Measurements from ENCODE around the gene PCLO.

The PCLO gene

GRCh38 chr7:83054472-83054871, 108.2 kb downstream of the PCLO start:
- TF ChIP-seq, protein P1, sequence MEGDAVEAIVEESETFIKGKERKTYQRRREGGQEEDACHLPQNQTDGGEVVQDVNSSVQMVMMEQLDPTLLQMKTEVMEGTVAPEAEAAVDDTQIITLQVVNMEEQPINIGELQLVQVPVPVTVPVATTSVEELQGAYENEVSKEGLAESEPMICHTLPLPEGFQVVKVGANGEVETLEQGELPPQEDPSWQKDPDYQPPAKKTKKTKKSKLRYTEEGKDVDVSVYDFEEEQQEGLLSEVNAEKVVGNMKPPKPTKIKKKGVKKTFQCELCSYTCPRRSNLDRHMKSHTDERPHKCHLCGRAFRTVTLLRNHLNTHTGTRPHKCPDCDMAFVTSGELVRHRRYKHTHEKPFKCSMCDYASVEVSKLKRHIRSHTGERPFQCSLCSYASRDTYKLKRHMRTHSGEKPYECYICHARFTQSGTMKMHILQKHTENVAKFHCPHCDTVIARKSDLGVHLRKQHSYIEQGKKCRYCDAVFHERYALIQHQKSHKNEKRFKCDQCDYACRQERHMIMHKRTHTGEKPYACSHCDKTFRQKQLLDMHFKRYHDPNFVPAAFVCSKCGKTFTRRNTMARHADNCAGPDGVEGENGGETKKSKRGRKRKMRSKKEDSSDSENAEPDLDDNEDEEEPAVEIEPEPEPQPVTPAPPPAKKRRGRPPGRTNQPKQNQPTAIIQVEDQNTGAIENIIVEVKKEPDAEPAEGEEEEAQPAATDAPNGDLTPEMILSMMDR (IDR thresholded peaks at IDR 0.05; ENCODE audit: low read depth, low read length), result no peak
- Histone ChIP-seq H3K9me3 (no peaks in the 10 kb centered on the region), H3K27me3 (no peaks in the 10 kb centered on the region), H3K36me3 (no peaks in the 10 kb centered on the region), H3K4me3 (ENCODE audit: low read depth, low read length) (no peak overlapping the region), H3K4me1 (peaks cover 1% of the 10 kb centered on the region; the same call in 1 of the 2 replicates)
- no peak for DNase-seq

DNA sequence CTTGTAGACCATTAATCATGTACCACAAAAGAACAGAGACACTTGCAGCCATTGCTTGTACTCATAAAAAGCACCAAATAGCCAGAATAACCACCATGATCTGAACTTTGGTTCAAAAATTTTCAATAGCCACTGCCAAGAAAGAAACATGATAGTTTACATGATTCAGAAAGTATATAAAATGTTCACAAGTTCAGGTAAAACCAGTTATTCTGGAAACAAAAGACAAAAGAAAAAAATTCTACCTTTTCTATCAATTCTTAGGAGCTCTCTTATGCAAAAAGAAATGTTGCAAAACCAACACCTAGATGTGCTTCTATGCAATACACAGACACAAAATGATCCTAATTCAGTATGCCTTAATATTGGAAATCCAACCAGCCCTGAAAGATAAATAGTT, 108.7 kb downstream of the PCLO start:
- Histone ChIP-seq H3K36me3 (no peaks in the 10 kb centered on the region), H3K4me3 (ENCODE audit: low read depth, low read length) (no peak overlapping the region), H3K9me3 (no peaks in the 10 kb centered on the region), H3K4me1 (no peaks in the 10 kb centered on the region; the same call in 1 of the 2 replicates), H3K27me3 (no peaks in the 10 kb centered on the region)
- no peak for DNase-seq
- TF ChIP-seq, protein P1 (IDR thresholded peaks at IDR 0.05; ENCODE audit: low read depth, low read length), result no peak

DNA sequence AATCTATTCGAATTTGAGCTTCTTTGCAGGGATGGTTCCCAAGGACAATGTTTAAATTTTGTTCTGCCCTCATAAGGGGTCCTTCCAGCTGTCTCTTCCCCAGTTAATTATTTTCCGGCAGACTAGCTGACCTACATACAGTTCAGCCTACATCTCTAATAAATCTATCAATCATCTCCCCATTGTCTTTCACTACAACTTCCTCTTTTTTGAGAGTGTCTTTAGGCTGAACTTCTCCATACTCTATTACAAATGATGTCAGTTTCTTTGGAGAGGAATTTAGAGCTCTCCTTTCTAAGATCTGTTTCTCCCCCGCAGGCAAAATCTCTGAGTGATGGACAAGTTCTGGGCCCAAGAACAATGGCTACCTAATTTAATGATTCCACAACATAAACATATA, 122.2 kb downstream of the PCLO start:
- Histone ChIP-seq H3K4me1 (no peaks in the 10 kb centered on the region; the same call in 1 of the 2 replicates), H3K4me3 (ENCODE audit: low read depth, low read length) (no peak overlapping the region), H3K9me3 (no peaks in the 10 kb centered on the region), H3K36me3 (no peaks in the 10 kb centered on the region), H3K27me3 (no peaks in the 10 kb centered on the region)
- DNase-seq, result no peak
- TF ChIP-seq, protein P1 (IDR thresholded peaks at IDR 0.05; ENCODE audit: low read depth, low read length), result no peak

DNA sequence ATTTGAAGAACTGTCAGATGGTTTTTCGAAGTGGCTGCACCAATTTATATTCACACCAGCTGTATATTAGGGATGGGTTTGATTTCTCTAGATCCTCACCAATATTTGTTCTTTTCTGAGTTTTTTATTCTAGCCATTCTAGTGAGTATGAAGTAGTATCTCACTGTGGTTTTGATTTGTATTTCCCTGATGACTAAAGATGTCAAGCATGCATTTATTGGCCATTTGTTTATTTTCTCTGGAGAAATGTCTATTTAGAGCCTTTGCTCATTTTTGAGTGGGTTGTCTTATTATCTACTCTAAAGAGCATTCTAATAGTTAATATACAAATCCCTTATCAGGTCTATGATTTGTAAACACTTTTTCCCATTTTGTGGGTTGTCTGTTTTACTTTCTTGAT, 123.9 kb downstream of the PCLO start:
- DNase-seq, result no peak
- Histone ChIP-seq H3K27me3 (no peaks in the 10 kb centered on the region), H3K4me3 (ENCODE audit: low read depth, low read length) (no peak overlapping the region), H3K4me1 (no peaks in the 10 kb centered on the region; the same call in 1 of the 2 replicates), H3K9me3 (no peaks in the 10 kb centered on the region), H3K36me3 (no peaks in the 10 kb centered on the region)
- TF ChIP-seq, protein P1 (IDR thresholded peaks at IDR 0.05; ENCODE audit: low read depth, low read length), result no peak

- Histone ChIP-seq H3K9me3 (no peaks in the 10 kb centered on the region), H3K4me3 (ENCODE audit: low read depth, low read length) (no peak overlapping the region), H3K4me1 (no peaks in the 10 kb centered on the region; the same call in 1 of the 2 replicates), H3K27me3 (no peaks in the 10 kb centered on the region), H3K36me3 (no peaks in the 10 kb centered on the region)
- TF ChIP-seq, protein P1 (IDR thresholded peaks at IDR 0.05; ENCODE audit: low read depth, low read length), result no peak
- no peak for DNase-seq
These were observed 125.8 kb downstream of the PCLO start for GRCh38 chr7:83036721-83037380.

DNA sequence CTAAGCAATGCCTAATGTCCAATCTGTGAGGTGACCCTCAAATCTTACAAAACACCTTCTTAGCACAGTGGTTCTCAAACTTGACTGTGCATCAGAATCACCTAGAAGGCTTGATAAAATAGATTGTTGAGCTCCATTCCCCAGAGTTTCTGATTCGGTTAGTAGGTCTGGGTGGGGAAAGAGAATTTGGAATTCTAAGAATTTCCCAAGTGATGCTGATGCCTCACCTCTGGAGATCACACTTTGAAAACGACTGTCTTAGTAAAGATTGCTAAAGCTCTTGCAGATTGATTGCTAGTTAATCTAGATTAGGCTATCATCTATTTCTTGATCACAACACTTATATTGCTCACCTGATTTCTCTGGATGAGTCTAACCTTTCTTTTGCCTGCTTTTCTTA, 126.6 kb downstream of the PCLO start:
- TF ChIP-seq, protein P1 (IDR thresholded peaks at IDR 0.05; ENCODE audit: low read depth, low read length), result no peak
- no peak for DNase-seq
- Histone ChIP-seq H3K4me3 (ENCODE audit: low read depth, low read length) (no peak overlapping the region), H3K9me3 (no peaks in the 10 kb centered on the region), H3K4me1 (no peaks in the 10 kb centered on the region; the same call in 1 of the 2 replicates), H3K27me3 (no peaks in the 10 kb centered on the region), H3K36me3 (no peaks in the 10 kb centered on the region)

Data from BE2C (cell line).